Stimulated activated CD4-positive, alpha-beta T cell treated with anti-CD3 and anti-CD28 coated beads, Interleukin-2, amount 100 ng/mL, for 4 hours (primary cell): Measurements from ENCODE around the gene NRG3.

ENCODE experiments used
- DNase-seq: peaks from one replicate; pipeline ENCODE4 v3.0.0-alpha.2; 2020; ENCODE audit warnings: low read depth

NRG3 gene

DNA sequence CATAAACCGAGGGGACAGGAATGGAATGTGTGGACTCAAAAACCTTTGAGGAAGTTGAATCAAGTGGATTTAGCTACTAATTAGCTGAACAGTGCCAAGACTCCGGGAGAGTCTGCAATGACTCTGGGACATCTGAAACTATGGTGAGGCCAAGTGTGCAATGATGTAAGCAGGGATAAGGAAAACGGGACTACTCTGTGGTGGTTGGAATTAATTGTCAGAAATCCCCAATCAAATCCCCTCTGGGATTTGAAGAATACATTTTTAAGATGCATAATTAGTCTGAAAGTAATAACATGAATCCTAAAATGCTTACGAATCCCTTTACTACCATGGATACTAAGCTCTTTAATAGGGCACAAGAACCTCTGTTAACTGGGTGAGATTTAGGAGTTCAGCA lies 602.8 kb downstream of the NRG3 start:
- DNase-seq = no peak

DNA sequence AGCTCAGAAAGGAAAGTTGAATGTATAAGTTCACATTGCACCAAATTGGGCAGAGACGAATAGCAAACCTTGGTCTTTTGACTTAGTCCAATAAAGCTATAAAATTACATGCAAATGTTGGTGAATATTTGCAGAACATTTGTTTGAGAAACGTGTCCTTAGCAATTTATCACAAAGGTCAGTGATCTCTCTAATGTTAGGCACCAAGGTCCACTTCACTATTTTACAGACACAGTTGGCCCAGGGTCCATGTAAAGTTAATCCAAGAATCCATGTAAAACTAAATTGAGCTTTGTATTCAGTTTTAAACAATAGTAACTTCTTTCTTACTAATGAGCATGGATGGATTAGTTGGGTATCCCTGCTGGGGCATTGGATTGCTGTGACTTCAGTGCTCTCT lies 617.7 kb downstream of the NRG3 start:
- DNase-seq = no peak

DNA sequence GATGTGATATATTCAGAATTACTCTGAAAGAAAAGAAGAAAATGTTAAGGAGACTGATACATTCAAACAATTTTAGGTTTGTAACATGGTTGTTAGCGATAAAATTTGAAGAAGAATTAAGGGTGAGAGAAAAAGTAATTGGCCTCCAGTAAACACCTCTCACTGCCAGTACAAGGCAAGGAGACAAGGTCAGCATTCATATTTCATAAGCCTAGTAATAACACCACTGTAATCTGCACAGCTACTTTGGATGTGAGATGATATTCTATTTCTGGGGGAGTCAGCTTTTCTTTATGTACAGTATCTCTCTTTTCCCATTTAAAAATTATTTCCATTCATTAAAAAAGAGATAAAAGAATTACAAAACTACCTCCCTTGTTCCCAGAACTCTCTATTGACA lies 621.1 kb downstream of the NRG3 start:
- DNase-seq = no peak

DNA sequence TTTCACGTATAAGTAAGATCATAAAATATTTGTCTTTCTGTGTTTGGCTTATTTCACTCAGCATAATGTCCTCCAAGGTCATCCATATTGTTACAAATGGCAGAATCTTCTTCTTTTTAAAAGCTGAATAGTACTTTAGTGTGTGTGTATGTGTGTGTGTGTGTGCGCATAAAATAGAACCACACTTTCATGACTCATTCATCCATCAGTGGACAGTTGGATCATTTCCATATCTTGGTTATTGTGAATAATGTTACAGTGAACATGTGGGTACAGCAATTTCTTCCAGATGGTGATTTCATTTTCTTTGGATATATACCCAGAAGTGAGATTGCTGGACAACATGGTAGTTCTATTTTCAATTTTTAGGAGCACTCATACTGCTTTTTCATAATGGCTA lies 622.4 kb downstream of the NRG3 start:
- no peak for DNase-seq

DNA sequence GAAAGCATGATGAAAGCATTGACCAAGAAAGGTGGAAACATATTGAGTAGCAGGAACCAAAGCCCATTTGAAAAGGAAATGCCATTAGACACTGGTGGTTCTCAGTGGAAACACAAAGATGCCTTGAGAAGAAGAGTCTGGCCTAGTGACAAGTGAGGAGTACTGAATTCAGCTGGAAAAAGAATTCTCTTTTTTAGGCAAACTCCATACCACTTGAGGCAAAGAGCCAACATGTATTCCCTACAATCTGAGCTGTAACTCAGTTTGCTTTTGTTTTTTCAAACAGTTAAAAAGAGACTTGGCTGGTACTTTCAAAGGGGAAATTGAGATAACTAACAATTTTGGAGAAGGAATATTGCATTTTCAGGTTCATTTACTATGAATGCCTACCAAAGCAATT lies 624.0 kb downstream of the NRG3 start:
- no peak for DNase-seq

DNA sequence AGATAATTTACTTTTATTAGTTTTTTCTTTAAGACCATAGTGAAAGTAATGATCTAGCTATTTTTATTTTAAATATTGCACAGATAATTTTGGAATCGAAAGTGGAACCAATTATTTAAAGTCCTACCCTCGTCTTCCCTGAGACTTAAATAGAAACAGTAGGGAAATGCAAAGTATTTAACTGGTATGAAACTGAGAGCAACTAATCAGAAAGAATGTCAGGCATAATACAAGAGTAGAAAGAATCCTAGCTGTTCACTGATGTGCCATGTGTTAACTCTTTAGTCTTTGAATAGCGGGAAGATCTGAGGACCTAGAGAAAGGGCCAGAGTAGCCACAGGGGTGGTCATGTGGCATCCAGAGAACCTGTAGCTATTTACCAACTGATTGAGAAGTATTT lies 630.0 kb downstream of the NRG3 start:
- DNase-seq = no peak

DNA sequence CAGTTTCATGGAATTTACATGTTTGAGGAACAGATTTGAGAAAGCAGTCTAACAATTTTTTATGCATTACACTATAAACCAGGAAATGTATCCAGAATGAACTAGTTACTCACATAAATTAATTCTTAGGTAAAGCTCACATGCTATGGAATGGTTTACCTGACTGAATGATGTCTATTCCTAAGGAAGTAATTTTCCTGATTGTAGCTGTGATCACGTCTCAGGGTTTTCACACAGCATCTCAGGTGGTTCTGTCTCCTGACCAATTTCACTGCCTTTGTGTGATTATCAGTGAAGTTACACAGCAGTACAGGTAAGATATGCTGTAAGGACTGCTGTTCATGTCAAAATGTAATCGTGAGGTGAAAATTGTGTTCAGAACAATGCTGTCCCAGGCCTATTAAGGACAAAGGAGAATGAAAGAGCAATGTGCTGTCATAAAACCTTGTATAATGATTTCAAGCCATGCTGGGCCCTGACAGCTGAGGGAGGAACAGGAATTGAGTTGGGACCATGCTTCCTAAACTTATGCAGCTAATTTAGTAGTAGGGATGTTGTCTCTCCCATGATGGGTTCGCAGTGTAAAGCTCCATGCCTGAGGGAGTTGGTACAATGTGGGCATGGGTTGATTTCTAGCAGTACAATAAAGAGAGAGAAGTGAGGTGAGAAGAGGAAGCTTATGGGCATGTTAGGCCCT lies 631.8 kb downstream of the NRG3 start:
- DNase-seq = no peak

DNA sequence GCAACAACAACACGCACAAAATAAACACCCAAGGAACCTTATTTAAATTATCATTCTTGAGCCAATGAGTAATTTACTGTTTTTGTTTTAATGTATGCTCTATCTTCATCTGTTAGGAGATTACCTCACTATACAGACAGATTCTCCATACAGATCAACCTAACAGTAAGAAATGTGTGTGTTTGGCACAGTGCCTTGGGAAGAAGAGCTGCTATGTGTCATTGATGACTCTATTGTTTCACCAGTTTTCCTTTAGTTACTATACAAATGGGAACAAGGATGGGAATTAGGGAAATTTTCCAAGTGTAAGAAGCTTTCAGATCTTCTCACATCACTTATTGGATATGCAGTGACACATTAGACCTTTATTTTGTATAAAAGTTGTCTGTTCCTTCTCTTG lies 640.3 kb downstream of the NRG3 start:
- no peak for DNase-seq

DNA sequence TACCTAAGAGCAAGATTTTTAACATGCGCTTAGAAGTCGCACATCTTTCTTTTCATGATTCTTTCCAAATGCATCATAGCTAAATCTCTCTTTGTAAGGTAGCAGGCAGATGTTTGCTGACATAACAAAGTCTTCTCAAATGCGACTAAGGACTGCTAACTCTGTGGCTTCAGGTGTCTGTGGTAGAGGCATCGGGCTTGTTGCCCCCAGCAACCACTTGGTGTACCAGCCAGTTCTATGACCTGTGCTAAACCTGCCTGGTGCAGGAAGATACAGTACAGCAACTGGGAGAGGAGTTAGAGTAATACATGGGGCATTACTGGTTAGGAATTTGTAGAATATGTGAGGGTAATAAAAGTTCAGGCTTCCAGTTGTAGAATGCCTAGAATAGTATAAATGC lies 654.1 kb downstream of the NRG3 start:
- DNase-seq = no peak

DNA sequence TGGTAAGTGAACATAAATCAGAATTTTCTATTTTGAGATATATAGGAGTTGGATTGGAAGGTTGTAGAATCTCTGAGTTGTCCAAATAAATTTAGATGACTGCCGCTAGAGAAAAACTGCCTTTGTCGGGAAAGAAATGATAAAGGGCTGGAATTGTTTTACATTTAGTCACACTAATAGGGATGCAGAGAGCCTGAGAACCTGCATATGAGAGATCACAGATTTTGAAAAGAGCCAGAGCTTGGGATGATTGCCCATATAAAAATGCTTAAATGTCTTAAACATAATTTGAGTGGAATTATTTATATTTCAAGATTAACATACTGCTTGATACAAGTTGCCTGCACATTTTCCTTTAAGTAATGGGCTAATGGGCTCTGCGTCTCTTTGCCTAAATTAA lies 660.5 kb downstream of the NRG3 start:
- no peak for DNase-seq

DNA sequence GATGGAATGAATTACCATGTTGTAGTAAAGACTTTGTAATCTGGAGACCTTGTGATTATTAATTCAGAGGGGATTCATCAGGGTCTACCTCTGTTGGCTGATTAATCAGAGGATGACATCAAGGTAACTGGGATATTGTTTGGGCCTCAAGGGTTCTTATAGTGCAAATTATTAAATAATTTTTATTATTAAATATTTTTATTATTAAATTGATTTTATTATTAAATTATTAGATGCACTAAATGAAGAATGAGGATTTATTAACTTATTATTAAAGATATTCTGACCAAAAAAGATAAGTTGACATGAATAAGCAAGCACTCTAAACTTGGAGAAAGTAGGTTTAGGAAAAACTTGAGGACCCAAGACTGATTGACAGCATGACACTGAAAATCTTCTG lies 661.7 kb downstream of the NRG3 start:
- DNase-seq = no peak

DNA sequence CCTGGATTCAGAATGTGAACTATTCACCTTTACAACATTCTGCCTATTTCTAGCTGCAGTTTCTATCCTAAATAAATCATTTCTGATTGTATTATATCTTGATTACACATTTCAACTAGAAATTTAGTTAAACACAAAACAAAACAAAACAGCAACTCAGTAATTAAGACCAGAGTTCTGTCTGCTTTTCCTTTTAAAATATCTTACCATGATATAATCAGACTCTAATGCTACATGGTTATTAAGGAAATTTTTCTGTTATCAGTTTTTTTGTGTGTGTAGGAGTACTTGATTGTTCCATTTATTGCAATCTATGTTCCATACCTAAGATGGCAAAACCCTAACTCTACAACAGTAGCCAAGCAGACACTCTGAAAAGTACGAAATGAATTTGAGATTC lies 663.3 kb downstream of the NRG3 start:
- DNase-seq = no peak

DNA sequence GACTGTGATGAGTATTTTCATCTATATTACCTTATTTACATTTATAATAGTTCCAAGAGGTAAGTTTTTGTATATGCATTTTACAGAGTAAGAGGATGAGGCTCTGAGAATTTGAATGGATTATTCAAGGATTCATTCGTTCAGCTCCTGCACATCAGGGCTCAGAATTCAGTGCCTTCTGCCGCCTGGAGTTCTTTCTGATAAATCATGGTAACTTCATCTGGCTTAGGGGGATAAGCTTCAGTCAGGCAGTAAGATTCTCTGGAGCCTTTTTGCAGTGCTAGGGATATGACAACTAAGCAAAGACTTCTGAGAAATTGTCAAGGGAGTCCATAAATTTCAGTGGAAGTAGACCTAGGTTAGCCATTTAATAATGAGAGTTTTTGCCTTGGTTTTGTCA lies 668.6 kb downstream of the NRG3 start:
- no peak for DNase-seq

DNA sequence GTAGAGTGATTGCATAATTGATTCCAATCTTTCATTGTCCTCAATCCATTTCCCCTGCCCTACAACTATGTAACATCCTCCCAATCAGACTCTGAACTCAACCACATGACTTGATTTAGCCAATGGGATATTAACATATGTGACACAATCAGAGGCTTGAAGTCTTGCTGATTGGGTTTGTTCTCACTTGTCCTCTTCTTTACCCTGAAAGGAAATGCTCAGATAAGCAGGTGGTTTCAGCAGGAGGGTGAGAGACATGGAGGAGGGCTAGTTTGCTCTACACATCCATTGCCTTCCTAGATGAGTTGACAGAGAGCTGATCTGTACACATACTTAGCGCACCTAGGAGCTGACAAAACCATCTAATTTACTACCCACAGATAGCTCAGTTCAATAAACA lies 669.4 kb downstream of the NRG3 start:
- no peak for DNase-seq

DNA sequence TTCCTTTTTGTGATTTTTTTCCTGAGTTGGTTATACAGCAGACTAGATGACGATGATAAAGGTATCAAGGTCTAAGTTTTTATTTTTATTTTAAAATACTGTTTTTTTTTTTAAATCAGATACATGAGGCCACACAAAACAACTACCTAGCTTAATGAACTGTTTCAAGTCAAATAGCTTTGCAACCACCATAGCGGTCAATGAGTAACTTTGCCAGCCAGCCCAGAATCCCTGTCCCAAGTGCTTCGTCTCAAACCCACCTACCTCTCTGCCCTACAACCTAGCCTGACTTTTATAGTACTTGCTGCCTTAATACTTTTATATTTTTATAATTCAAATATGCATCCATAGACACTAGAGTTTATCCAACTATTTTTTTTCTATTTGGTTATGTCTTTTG lies 676.5 kb downstream of the NRG3 start:
- DNase-seq = no peak

DNA sequence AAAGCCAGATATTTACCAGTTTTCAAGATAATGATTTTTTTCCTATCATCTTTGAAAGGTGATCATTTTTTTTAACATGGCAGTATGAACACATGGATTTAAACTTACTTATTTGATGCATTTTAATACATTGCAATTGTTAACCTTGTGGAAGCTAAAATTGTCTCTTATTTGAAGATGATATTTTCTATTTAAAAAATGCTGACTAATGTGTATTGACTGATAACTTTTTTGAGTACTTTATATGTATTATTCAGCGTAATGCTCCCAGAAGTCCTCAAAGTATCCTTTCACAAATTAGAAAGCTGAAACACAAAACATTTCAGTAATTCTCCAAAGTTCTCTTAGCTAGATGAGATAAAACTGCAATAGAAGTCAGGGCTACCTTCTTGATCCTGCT lies 677.3 kb downstream of the NRG3 start:
- DNase-seq = no peak

DNA sequence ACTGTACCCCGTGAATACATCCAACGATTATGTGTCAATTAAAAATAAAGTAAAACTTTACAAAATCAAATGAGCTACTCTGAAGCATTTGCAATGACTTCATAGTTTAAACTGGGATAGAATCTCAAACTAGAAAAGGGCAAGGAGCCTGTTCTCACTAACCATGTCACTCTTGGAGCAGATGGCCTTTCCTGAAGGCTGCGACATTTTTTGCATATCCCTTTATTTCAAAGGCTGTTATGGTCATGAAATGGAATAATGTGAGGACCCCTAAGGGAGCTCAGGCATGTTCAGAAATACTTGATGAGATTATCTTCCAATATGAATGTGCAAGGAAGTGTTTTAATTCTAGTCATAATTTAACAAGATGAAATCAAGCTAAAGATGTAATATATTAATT lies 679.4 kb downstream of the NRG3 start:
- no peak for DNase-seq

DNA sequence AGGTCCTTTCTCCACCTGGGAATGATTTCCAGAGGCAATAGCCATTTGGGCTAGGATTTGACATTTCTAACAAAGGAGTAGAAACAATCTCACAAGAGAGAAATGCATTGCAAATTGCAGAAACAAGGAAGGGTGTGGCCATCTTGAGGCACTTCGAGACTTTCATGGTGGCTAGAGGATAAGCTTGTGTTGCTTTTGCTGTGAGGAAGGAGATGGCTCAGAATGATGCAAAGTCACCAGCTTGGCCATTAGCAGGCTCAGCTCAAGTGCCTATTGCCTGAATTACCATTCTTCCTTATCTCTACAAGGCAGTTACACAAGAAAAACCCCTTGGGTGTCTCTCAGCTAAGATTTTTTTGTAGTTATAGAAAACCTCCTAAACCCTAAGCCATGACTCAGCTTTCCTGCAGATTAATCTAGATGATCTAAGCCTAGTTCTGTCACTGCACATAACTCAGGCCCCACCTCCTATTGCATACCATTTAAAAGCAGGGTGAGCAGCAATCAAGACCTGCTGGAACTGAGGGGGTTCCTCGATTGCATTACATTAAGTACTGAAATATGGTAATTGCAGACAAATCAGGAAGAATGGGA lies 683.1 kb downstream of the NRG3 start:
- no peak for DNase-seq

DNA sequence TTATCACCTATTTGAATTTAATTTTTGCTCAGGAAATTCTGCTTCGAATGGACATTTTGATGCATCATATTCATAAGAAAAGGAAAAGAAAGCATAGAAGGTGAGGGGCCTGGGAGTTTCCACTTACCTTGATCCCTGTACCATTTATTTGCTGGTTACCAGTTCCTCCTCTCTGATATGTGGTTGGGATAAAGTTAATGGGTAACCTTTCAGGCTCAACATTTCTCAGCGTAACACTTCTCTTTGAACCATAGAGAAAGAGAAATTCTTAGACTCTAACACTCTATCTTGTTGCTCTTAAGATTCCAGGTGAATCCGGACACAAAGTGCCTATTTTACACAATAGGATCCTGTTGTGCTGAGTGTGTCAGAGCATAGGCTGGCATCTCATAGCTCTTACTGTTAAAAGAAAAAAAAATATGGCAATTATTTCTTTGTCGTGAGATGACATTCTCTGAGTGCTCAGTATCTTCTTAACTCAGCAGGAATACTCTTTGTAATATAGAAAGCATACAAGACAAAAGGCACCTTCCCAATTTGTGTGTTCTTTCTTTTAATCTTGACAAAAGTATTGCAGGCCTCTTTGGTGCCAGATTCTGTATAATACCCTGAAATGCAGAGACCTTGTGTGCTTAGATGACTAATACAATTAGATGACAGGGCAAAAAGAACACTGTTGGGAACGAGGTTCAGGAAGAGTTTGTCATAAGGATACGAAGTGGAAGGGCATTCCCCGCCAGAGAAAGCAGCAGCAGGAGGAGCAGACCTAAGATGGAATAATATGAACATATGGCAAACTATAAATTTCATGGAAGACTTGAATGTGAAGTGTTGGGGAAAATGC lies 689.6 kb downstream of the NRG3 start:
- DNase-seq = no peak

DNA sequence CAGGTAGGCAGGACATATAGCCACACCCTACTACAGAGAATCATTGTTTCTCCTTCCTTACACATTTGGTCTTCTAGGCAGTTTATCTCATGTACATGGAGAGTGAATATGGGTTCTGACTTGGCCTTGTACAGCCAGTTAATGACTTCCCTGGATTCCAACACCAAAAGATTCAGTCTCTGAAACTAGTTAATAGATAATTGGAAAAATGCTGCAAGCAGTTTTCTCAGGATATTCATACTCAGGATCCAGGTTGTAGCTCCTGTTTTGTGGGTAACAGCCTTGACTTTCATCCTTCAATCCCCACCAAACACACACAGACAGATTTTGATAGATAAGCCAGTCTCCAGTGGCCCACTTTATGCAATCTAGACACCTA lies 690.2 kb downstream of the NRG3 start:
- no peak for DNase-seq

DNA sequence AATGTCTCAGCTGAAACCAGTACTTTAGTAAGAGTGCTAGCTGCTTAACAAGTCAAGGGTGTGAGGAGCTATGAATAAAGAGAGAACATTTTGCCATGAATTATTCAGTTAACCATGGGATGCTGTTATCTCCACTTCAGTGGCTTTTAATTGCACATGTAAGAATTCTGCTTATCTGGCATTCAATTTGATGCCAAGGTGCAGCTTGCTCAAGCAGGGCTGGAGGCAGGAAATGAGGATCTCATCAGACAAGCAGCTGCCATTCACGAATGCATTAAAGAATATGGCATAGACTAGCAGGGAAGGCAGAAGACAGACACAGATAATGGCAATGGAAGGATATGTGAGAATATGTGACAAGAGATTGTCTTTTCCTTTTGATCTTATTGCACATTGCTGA lies 697.8 kb downstream of the NRG3 start:
- DNase-seq = no peak

DNA sequence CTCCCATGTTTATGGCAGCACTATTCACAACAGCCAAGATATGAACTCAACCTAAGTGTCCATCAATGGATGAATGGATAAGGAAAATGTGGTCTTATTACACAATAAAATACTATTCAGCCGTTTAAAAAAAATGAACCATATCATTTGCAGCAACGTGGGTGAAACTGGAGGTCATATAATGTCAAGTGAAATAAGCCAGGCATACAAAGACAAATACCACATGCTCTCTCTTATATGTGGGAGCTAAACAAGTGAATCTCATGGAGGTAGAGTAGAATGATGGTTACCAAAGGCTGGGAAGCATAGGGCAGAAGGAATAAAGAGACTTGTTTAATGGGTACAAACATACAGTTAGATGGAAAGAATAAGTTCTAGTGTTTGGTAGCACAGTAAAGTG lies 699.1 kb downstream of the NRG3 start:
- DNase-seq = no peak

DNA sequence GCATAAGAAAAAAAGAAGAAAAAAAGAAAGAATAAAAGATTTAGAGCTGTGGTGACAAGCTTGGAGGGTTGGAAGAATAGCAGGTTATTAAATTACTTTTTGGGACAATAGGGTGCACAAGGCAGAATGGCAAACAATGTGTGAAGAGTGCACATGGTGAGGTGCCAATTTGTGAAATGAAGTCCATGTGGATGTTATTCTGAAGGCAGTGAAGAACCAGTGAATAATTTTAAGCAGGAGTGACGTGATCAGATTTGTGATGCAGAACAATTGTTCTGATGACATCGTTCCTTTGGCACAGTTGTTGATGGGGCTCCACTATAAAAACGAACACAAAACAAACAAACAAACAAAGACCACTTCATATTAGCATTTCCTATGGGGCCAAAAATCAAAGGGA lies 700.3 kb downstream of the NRG3 start:
- DNase-seq = no peak

DNA sequence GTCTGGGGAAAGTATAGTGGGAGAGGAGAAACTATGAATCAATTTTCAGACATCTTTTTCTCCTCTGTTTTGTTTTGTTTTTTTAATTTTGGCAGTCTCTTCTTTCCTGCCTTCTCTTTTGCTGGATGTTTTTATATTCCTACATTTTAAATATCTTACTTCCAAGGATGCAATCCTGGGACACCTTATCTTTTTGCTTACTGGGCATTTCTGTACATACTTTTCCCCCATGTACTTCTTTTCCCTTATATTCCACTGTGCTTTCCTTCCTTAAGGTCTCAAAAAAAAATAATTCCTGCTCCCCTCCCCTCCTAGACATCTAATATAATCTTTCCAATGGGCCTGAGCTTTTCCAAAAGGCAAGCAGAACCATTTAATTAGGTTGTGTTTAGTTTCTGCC lies 701.1 kb downstream of the NRG3 start:
- no peak for DNase-seq
